Adrenal gland (tissue), 5 donors: ENCODE measurements around the gene TAF3.

Experiments
- CTCF ChIP-seq, 6 experiments: fragments of 450-650 bp in 4 of 6; fragments of 200-600 bp in 2 of 6; sonication (generic) in 1 of 6; IDR thresholded peaks; 1 replicate in 5 of 6; 2 replicates in 1 of 6; pipeline versions ENCODE4 v1.5.1 to v1.8.0; 2016 to 2021; ENCODE audit warnings: antibody characterized with exemption in 6 of 6, mild to moderate bottlenecking in 2 of 6, moderate library complexity in 1 of 6
- POLR2A ChIP-seq, 2 donors: fragments of 450-650 bp; IDR thresholded peaks; one replicate each; pipeline ENCODE4 v1.6.1; 2017; ENCODE audit warnings: antibody characterized with exemption in 2 of 2, mild to moderate bottlenecking in 2 of 2, moderate library complexity in 1 of 2
- donor health status: DM: no; HTN: no; CAD: no.

- TF ChIP-seq POLR2A (IDR thresholded peaks at IDR 0.05) (no peak), CTCF (IDR thresholded peaks at IDR 0.05) (no peak)
These were observed 35.6 kb downstream of the TAF3 start for GRCh38 chr10:7853890-7854289.
